A549 (cell line): ENCODE measurements around the gene MAD1L1. TPM values are rescaled to one million over a fixed set of nuclear protein-coding genes. Genes with fewer than 3 reads are reported as not detected.

ENCODE experiments used
- ATAC-seq, 2 experiments: fragments of 200-7000 bp in 1 of 2; fragments of >200 bp in 1 of 2; cut with Nextera tagmentation in 1 of 2; cut with Tn5 transposase in 1 of 2; 3 replicates each; pipeline versions ENCODE4 v1.8.0 to v1.9.1; 2018 to 2020; ENCODE audit warnings: mild to moderate bottlenecking in 1 of 2, moderate library complexity in 1 of 2
- CTCF ChIA-PET: fragments of 300-600 bp; sonication (Branson Sonifier 250); formaldehyde crosslinking; extraction: SDS; loops from one replicate; lab custom pipeline; 2021; ENCODE audit warnings: antibody characterized with exemption, inconsistent platforms; lab: Yijun Ruan, JAX
- POLR2A ChIA-PET: fragments of 350-600 bp; formaldehyde crosslinking; extraction: SDS; loops from one replicate; lab custom pipeline; 2021; ENCODE audit warnings: antibody characterized with exemption, inconsistent platforms; lab: Yijun Ruan, JAX
- DNase-seq, 2 experiments: peaks; one replicate each; pipeline versions ENCODE4 v3.0.0 to v3.0.0-alpha.2; 2011 to 2016; ENCODE audit warnings: low read depth in 1 of 2, low spot score in 1 of 2
- FAIRE-seq: peaks from 2 replicates; lab custom pipeline; 2011; peaks lifted over from hg19 to GRCh38; lab: Jason Lieb, UNC
- H3K27ac ChIP-seq, 2 experiments: fragments of >200 bp; sonication (Bioruptor Twin); formaldehyde crosslinking; 3 replicates each; pipeline ENCODE4 v1.5.1; 2016 to 2017
- H3K4me1 ChIP-seq: fragments of >200 bp; sonication (Bioruptor Twin); formaldehyde crosslinking; 3 replicates; pipeline ENCODE4 v1.6.1; 2016
- H3K4me2 ChIP-seq: fragments of >200 bp; sonication (Bioruptor Twin); formaldehyde crosslinking; 3 replicates; pipeline ENCODE4 v1.6.1; 2016
- H3K4me3 ChIP-seq: fragments of >200 bp; sonication (Bioruptor Twin); formaldehyde crosslinking; 3 replicates; pipeline ENCODE4 v1.5.1; 2016
- H3K9me3 ChIP-seq: fragments of >200 bp; sonication (Bioruptor Twin); formaldehyde crosslinking; 3 replicates; pipeline ENCODE4 v1.6.1; 2016
- BHLHE40 ChIP-seq: IDR thresholded peaks from 2 replicates; pipeline ENCODE4 v1.6.1; 2012; ENCODE audit warnings: low read depth, low read length, inconsistent platforms
- CBX2 ChIP-seq: fragments of 200-600 bp; sonication (generic); IDR thresholded peaks from 2 replicates; pipeline ENCODE4 v1.6.1; 2016; ENCODE audit warnings: low read depth, mild to moderate bottlenecking, borderline replicate concordance
- CHD2 ChIP-seq: fragments of 150-350 bp; IDR thresholded peaks from 2 replicates; pipeline ENCODE4 v1.6.1; 2014; ENCODE audit warnings: low read length; ENCODE audit not compliant: partially characterized antibody
- FOSL2 ChIP-seq, 2 experiments: fragments of 450-650 bp in 1 of 2; fragments of >200 bp in 1 of 2; sonication (Bioruptor Twin) in 1 of 2; formaldehyde crosslinking; IDR thresholded peaks; 2 replicates each; pipeline versions ENCODE4 v1.5.0 to v1.6.1; 2016 to 2020; ENCODE audit warnings: mild to moderate bottlenecking in 1 of 2, moderate library complexity in 1 of 2
- HDAC2 ChIP-seq: fragments of 200-600 bp; sonication (generic); IDR thresholded peaks from 2 replicates; pipeline ENCODE4 v1.6.1; 2016
- HEYL ChIP-seq: fragments of 250-450 bp; sonication (Bioruptor Pico); IDR thresholded peaks from 2 replicates; pipeline ENCODE4 v1.8.0; 2021; ENCODE audit warnings: mild to moderate bottlenecking, moderate library complexity
- HOXA7 ChIP-seq: fragments of 250-450 bp; sonication (Bioruptor Pico); IDR thresholded peaks from 2 replicates; pipeline ENCODE4 v1.5.0; 2020; ENCODE audit warnings: mild to moderate bottlenecking, moderate library complexity
- HOXB13 ChIP-seq: fragments of 250-450 bp; sonication (Bioruptor Pico); IDR thresholded peaks from 2 replicates; pipeline ENCODE4 v1.5.0; 2020; ENCODE audit warnings: low read depth, mild to moderate bottlenecking, moderate library complexity
- HOXB5 ChIP-seq: fragments of 250-450 bp; sonication (Bioruptor Pico); IDR thresholded peaks from 2 replicates; pipeline ENCODE4 v1.5.0; 2020; ENCODE audit warnings: mild to moderate bottlenecking, moderate library complexity
- MYC ChIP-seq: IDR thresholded peaks from 2 replicates; pipeline ENCODE4 v1.6.1; 2012; ENCODE audit warnings: mild to moderate bottlenecking, inconsistent platforms, low read length, improper control_type of control experiment, borderline replicate concordance
- NR3C1 ChIP-seq: fragments of >200 bp; sonication (Bioruptor Twin); formaldehyde crosslinking; IDR thresholded peaks from 3 replicates; pipeline ENCODE4 v1.6.1; 2017
- PHF8 ChIP-seq: fragments of 200-600 bp; sonication (generic); IDR thresholded peaks from 2 replicates; pipeline ENCODE4 v1.6.1; 2016; ENCODE audit warnings: low read depth, mild to moderate bottlenecking, antibody characterized with exemption, moderate library complexity, borderline replicate concordance
- RAD21 ChIP-seq, 2 experiments: fragments of >200 bp in 1 of 2; sonication (Bioruptor Twin) in 1 of 2; formaldehyde crosslinking in 1 of 2; IDR thresholded peaks in 1 of 2; conservative IDR thresholded peaks in 1 of 2; 2 replicates in 1 of 2; 3 replicates in 1 of 2; pipeline ENCODE4 v1.6.1; 2012 to 2018; ENCODE audit warnings: inconsistent platforms in 1 of 2
- SMC3 ChIP-seq: fragments of >200 bp; sonication (Bioruptor Twin); formaldehyde crosslinking; IDR thresholded peaks from 3 replicates; pipeline ENCODE4 v1.6.1; 2018; ENCODE audit warnings: inconsistent platforms
- ZC3H11A ChIP-seq: fragments of 450-650 bp; IDR thresholded peaks from 2 replicates; pipeline ENCODE4 v1.6.1; 2014; ENCODE audit warnings: antibody characterized with exemption, mild to moderate bottlenecking
- ZFP36 ChIP-seq: fragments of 450-650 bp; IDR thresholded peaks from 2 replicates; pipeline ENCODE4 v1.6.1; 2014; ENCODE audit warnings: borderline replicate concordance; ENCODE audit not compliant: partially characterized antibody
- ZNF302 ChIP-seq: fragments of 250-450 bp; sonication (Bioruptor Pico); IDR thresholded peaks from 2 replicates; pipeline ENCODE4 v1.9.0; 2021; ENCODE audit warnings: inconsistent platforms, mild to moderate bottlenecking, moderate library complexity
- WGBS: methylation state at CpG from one replicate; pipeline ENCODE4 v1.1.6; 2017; ENCODE audit errors: missing lambda C conversion rate; 5-methylcytosine and 5-hydroxymethylcytosine counted together
- polyA plus RNA-seq, 4 experiments: library from polyadenylated mRNA; depleted of rRNA in 3 of 4; stranded (reverse); fragments of >200 nt; fragmentation: RNase III in 1 of 4; extraction: RNeasy Plus Mini Kit Qiagen cat#74134 plus additional on column Dnase treatment in 1 of 4; gene quantifications; 2 replicates in 3 of 4; 3 replicates in 1 of 4; pipeline ENCODE4 v1.2.3, GENCODE V29; 2011 to 2017
- TF ChIP-seq, protein P1 (sequence below): IDR thresholded peaks from 2 replicates; pipeline ENCODE4 v1.6.1; 2012; ENCODE audit warnings: low read depth, borderline replicate concordance
- TF ChIP-seq, protein P2 (sequence below): fragments of >200 bp; sonication (Bioruptor Twin); formaldehyde crosslinking; IDR thresholded peaks from 3 replicates; pipeline ENCODE4 v1.5.1; 2016
- TF ChIP-seq, protein P3 (sequence below): IDR thresholded peaks from 2 replicates; pipeline ENCODE4 v1.6.1; 2012
- TF ChIP-seq, protein P4 (sequence below): fragments of 250-450 bp; sonication (Bioruptor Pico); IDR thresholded peaks from 2 replicates; pipeline ENCODE4 v1.5.0; 2020; ENCODE audit warnings: low read depth, mild to moderate bottlenecking, moderate library complexity

Gene MAD1L1
- polyA plus RNA-seq, 2 of the 4 experiments (the other 2 are of a cell fraction), result 13.6 to 16.6 TPM

DNA sequence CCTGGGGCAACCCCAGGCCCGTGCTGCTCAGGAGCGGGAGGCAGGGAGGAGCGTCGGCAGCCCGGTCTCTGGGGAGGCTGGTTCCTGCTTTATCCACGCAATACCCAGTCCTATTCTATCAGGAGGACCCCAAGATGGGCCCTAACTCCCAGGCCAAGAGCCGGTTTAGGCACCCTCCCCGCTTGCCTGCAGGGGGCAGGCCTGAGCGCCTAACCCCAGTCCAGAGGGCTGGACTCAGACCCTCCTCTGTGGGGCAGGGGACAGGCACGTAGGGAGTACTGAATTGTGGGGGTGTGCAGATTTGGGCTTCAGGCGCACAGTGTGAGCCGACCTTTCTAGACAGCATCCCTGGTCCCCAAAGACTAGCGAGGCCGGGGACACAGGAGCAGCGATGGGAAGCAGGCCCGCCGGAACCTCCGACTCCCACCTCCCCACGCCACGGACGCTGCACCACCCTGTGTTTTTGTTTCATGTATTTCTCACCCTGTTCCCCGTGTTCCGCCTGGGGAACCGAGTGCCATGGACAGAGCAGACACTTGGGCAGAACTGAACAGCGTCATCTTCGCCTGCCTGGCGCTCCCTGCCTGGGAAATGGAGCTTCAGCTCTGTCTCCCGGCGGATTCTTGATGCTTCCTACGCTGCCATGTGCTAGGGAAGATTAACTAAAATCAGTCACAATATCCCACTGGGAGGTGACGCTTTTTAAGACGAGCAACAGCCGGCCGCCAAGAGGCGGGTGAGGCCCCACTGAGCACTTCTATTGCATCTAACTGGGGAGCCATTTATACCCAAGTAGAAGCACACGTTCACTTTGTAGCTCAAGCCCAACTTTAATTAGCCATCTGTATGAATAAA lies 14.6 kb upstream of the MAD1L1 start:
- ATAC-seq, result peak; percentile 51 to 64; a peak in 4 of 6 replicates
- Histone ChIP-seq H3K9me3 (no peaks in the 10 kb centered on the region), H3K4me1 (peaks cover 23% of the 10 kb centered on the region), H3K27ac (no peak overlapping the region), H3K4me3 (no peak overlapping the region), H3K4me2 (no peak overlapping the region)
- CTCF ChIA-PET, result interaction anchor here (0.7 to 2.8 kb wide), 12 partner anchors 9 to 680 kb away, joined by 3 to 32 read pairs (median 4); no protein-coding TSS in a partner anchor
- TF ChIP-seq HOXA7 (CRISPR knock-in tag) (no peak), CHD2 (no peak), ZNF302 (no peak), FOSL2 (IDR thresholded peaks at IDR 0.05) (no peak), FOSL2 (CRISPR knock-in tag; IDR thresholded peaks at IDR 0.05) (no peak), HEYL (CRISPR knock-in tag) (no peak), SMC3 (peak; percentile 58), NR3C1 (no peak), CBX2 (no peak), ZFP36 (no peak), RAD21 (conservative IDR thresholded peaks at IDR 0.05 in 1 of 2, IDR thresholded peaks at IDR 0.05 in 1 of 2) (peak; percentile 43 to 54; a peak in 4 of 5 replicates)
- TF ChIP-seq, protein P1, sequence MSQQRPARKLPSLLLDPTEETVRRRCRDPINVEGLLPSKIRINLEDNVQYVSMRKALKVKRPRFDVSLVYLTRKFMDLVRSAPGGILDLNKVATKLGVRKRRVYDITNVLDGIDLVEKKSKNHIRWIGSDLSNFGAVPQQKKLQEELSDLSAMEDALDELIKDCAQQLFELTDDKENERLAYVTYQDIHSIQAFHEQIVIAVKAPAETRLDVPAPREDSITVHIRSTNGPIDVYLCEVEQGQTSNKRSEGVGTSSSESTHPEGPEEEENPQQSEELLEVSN, result no peak
- TF ChIP-seq, protein P2, sequence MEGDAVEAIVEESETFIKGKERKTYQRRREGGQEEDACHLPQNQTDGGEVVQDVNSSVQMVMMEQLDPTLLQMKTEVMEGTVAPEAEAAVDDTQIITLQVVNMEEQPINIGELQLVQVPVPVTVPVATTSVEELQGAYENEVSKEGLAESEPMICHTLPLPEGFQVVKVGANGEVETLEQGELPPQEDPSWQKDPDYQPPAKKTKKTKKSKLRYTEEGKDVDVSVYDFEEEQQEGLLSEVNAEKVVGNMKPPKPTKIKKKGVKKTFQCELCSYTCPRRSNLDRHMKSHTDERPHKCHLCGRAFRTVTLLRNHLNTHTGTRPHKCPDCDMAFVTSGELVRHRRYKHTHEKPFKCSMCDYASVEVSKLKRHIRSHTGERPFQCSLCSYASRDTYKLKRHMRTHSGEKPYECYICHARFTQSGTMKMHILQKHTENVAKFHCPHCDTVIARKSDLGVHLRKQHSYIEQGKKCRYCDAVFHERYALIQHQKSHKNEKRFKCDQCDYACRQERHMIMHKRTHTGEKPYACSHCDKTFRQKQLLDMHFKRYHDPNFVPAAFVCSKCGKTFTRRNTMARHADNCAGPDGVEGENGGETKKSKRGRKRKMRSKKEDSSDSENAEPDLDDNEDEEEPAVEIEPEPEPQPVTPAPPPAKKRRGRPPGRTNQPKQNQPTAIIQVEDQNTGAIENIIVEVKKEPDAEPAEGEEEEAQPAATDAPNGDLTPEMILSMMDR, result peak; percentile 53
- POLR2A ChIA-PET, result interaction anchor here (1.6 kb wide), 1 partner anchor 11 kb away, joined by 3 read pairs; no protein-coding TSS in a partner anchor
- peak in 1 of 2 experiments; percentile 66 for DNase-seq
- 86% methylated on average over 32 of the region's 36 CpGs for WGBS
- FAIRE-seq, result no peak

DNA sequence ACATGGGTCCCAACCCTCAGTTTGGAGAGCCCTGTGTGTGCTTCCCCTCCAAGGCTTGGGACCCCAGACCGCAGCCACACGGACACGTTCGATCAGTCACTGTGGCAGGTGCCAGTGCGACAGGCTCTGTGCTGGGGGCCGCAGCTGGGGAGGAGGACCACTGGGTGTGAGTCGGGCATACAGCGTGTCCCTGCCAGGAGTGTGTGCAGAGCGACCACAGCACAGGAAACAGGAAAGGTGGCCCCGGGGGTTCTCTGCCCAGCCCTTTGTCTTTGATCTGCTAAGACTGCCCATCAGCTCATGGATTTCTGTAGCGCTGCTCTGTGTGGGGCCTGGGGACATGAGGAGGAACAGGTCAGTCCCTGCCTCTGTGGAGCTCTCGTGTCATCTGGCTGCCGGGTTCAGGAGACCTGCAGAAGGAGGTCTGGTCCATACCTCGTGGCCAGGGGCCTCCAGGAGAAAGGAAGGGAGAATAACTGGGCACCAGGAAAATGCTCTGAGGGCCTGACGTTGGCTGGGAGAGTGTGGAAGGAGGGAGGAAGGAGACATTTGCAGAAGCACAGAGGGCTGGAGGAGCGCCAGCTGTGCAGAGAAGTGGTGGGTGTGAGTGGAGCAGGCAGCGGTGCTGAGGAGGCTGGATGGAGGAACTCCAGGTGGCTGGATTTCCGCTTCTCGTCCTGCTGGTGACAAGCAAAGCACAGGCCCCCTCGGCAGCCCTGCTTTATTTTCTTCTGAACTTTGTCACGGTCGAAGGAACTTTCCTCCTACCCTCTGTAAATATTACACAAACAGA lies 13.3 kb upstream of the MAD1L1 start:
- ChIA-PET CTCF (interaction anchor here (0.6 to 2.5 kb wide), 7 partner anchors 12 to 110 kb away, joined by 3 to 26 read pairs (median 3); no protein-coding TSS in a partner anchor), POLR2A (no interaction called here)
- ATAC-seq, result no peak
- no peak overlapping the region for H3K4me2 ChIP-seq
- H3K4me3 ChIP-seq, result no peak overlapping the region
- 87% methylated on average over 22 of the region's 22 CpGs for WGBS
- no peak overlapping the region for H3K27ac ChIP-seq
- no peak for DNase-seq
- FAIRE-seq, result no peak
- H3K9me3 ChIP-seq, result no peaks in the 10 kb centered on the region
- TF ChIP-seq MYC (no peak), PHF8 (no peak), HOXA7 (CRISPR knock-in tag) (no peak), CBX2 (no peak), BHLHE40 (no peak), HOXB13 (no peak), HDAC2 (no peak), HOXB5 (CRISPR knock-in tag) (no peak), ZC3H11A (no peak)
- TF ChIP-seq, protein P3, sequence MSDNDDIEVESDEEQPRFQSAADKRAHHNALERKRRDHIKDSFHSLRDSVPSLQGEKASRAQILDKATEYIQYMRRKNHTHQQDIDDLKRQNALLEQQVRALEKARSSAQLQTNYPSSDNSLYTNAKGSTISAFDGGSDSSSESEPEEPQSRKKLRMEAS, result no peak
- TF ChIP-seq, protein P4, sequence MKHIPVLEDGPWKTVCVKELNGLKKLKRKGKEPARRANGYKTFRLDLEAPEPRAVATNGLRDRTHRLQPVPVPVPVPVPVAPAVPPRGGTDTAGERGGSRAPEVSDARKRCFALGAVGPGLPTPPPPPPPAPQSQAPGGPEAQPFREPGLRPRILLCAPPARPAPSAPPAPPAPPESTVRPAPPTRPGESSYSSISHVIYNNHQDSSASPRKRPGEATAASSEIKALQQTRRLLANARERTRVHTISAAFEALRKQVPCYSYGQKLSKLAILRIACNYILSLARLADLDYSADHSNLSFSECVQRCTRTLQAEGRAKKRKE (CRISPR knock-in tag), result no peak
- H3K4me1 ChIP-seq, result peaks cover 25% of the 10 kb centered on the region
